Small intestine (tissue), 7 donors: ENCODE results near the gene SDCCAG8. TPM values are rescaled to one million over a fixed set of nuclear protein-coding genes. Genes with fewer than 3 reads are reported as not detected.

Experiments used
- DNase-seq, 2 donors: peaks; one replicate each; pipeline versions ENCODE4 v3.0.0 to v3.0.0-alpha.2; 2013
- FAIRE-seq: peaks from 2 replicates; lab custom pipeline; 2012; peaks lifted over from hg19 to GRCh38; lab: Jason Lieb, UNC
- H3K27ac ChIP-seq, 3 donors: one replicate each; pipeline ENCODE4 v1.5.1; 2013; ENCODE audit warnings: low read length in 2 of 3, mild to moderate bottlenecking in 2 of 3, control low read depth in 1 of 3, inconsistent platforms in 1 of 3, low read depth in 1 of 3, moderate library complexity in 1 of 3
- H3K27me3 ChIP-seq, 3 donors: one replicate each; pipeline ENCODE4 v1.6.1; 2013; ENCODE audit warnings: low read length in 3 of 3, inconsistent platforms in 1 of 3; ENCODE audit not compliant: control insufficient read depth in 3 of 3, insufficient read depth in 3 of 3
- H3K36me3 ChIP-seq, 3 donors: one replicate each; pipeline ENCODE4 v1.6.1; 2013; ENCODE audit warnings: low read length in 3 of 3, inconsistent platforms in 1 of 3, low read depth in 1 of 3, mild to moderate bottlenecking in 1 of 3, moderate library complexity in 1 of 3; ENCODE audit not compliant: control insufficient read depth in 3 of 3, insufficient read depth in 2 of 3
- H3K4me1 ChIP-seq, 3 donors: one replicate each; pipeline ENCODE4 v1.6.1; 2013; ENCODE audit warnings: low read length in 2 of 3, inconsistent platforms in 1 of 3, low read depth in 1 of 3, mild to moderate bottlenecking in 1 of 3, moderate library complexity in 1 of 3; ENCODE audit not compliant: control insufficient read depth in 3 of 3, insufficient read depth in 2 of 3
- H3K4me3 ChIP-seq, 3 donors: one replicate each; pipeline ENCODE4 v1.5.1; 2013; ENCODE audit warnings: low read length in 3 of 3, control low read depth in 1 of 3, inconsistent platforms in 1 of 3, low read depth in 1 of 3, mild to moderate bottlenecking in 1 of 3, moderate library complexity in 1 of 3
- H3K9me3 ChIP-seq, 2 donors: one replicate each; pipeline ENCODE4 v1.6.1; 2013; ENCODE audit warnings: low read depth in 1 of 2, low read length in 1 of 2; ENCODE audit not compliant: control insufficient read depth in 2 of 2, insufficient read depth in 1 of 2
- WGBS, 3 donors: extraction: QIAGEN DNeasy Blood & Tissue Kit; methylation state at CpG; one replicate each; pipeline ENCODE4 v1.1.7; 2013; 5-methylcytosine and 5-hydroxymethylcytosine counted together
- polyA plus RNA-seq, 4 donors: library from polyadenylated mRNA; stranded (reverse) in 3 of 4; unstranded in 1 of 4; fragments of 200-250 nt in 3 of 4; fragments of 120-200 nt in 1 of 4; gene quantifications; one replicate each; pipeline versions ENCODE4 v1.2.1 to v1.2.3, GENCODE V29; 2013
- donor health status: healthy with polysubstance abuse.
- donor health status: control.
- donor health status: control.
- donor health status: Bipolar disorder and iron deficiency.
- donor health status: healthy.

Gene SDCCAG8
- polyA plus RNA-seq, 4 donors, result 19.2 to 32.2 (median 23.6) TPM

DNA sequence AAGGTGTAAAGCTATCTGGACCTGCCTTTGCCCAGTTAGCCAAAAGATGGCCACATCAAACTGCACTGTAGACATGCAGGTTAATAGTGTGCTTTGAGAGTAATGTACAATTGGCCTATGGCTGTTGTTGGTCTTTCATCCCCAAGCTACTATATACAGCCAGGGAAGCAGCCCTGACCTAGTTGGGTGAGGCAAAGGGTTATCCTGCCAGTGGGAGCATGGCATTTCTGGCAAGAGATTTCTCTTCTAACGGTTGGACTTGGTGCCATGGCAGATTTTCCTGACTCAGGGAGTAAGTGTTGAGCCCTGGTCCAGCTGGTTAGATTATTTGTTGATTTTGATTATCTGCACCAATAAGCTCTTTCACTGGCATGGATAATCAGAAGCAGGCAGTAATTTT is 119.8 kb downstream of the SDCCAG8 start:
- no peaks in the 10 kb centered on the region for H3K4me1 ChIP-seq
- H3K27ac ChIP-seq, result no peak overlapping the region
- no peak overlapping the region for H3K4me3 ChIP-seq
- no peaks in the 10 kb centered on the region for H3K27me3 ChIP-seq
- H3K9me3 ChIP-seq, result no peaks in the 10 kb centered on the region
- DNase-seq, result no peak
- peaks cover 0 to 4% (median 0%) of the 10 kb centered on the region in 3 donors for H3K36me3 ChIP-seq
- FAIRE-seq, result no peak
- 52 to 86% (median 77%) methylated on average over 1 of the region's 1 CpG for WGBS, 3 donors

GRCh38 chr1:243378669-243379068 is 122.8 kb downstream of the SDCCAG8 start:
- FAIRE-seq (no peak), DNase-seq (no peak)
- Histone ChIP-seq H3K27me3 (no peaks in the 10 kb centered on the region), H3K36me3 (peaks cover 0 to 6% (median 3%) of the 10 kb centered on the region in 3 donors), H3K4me3 (no peak overlapping the region), H3K27ac (no peak overlapping the region), H3K9me3 (no peaks in the 10 kb centered on the region), H3K4me1 (no peaks in the 10 kb centered on the region)
- 81 to 96% (median 94%) methylated on average over 3 of the region's 3 CpGs for WGBS, 3 donors

- Histone ChIP-seq H3K4me1 (no peaks in the 10 kb centered on the region), H3K36me3 (peaks cover 0 to 6% (median 3%) of the 10 kb centered on the region in 3 donors), H3K4me3 (no peak overlapping the region), H3K27ac (no peak overlapping the region), H3K27me3 (no peaks in the 10 kb centered on the region), H3K9me3 (no peaks in the 10 kb centered on the region)
- no peak for FAIRE-seq
- DNase-seq, result no peak
- 92 to 97% (median 96%) methylated on average over 1 of the region's 1 CpG for WGBS, 3 donors
Observed at GRCh38 chr1:243379208-243379607, 123.4 kb downstream of the SDCCAG8 start.

- Histone ChIP-seq H3K27me3 (no peaks in the 10 kb centered on the region), H3K27ac (no peak overlapping the region), H3K4me1 (no peaks in the 10 kb centered on the region), H3K36me3 (peaks cover 0 to 6% (median 3%) of the 10 kb centered on the region in 3 donors), H3K4me3 (no peak overlapping the region), H3K9me3 (no peaks in the 10 kb centered on the region)
- DNase-seq (no peak), FAIRE-seq (no peak)
- 76 to 97% (median 93%) methylated on average over 2 of the region's 2 CpGs for WGBS, 3 donors
Observed at GRCh38 chr1:243379706-243380105, 123.9 kb downstream of the SDCCAG8 start.

GRCh38 chr1:243388276-243388675 is 132.4 kb downstream of the SDCCAG8 start:
- no peaks in the 10 kb centered on the region for H3K4me1 ChIP-seq
- no peak overlapping the region for H3K27ac ChIP-seq
- no peak overlapping the region for H3K4me3 ChIP-seq
- no peak for FAIRE-seq
- WGBS, 3 donors, result 96 to 100% (median 100%) methylated on average over 1 of the region's 1 CpG
- H3K36me3 ChIP-seq, result peaks cover 0 to 15% (median 0%) of the 10 kb centered on the region in 3 donors
- no peaks in the 10 kb centered on the region for H3K9me3 ChIP-seq
- H3K27me3 ChIP-seq, result no peaks in the 10 kb centered on the region
- DNase-seq, result no peak

DNA sequence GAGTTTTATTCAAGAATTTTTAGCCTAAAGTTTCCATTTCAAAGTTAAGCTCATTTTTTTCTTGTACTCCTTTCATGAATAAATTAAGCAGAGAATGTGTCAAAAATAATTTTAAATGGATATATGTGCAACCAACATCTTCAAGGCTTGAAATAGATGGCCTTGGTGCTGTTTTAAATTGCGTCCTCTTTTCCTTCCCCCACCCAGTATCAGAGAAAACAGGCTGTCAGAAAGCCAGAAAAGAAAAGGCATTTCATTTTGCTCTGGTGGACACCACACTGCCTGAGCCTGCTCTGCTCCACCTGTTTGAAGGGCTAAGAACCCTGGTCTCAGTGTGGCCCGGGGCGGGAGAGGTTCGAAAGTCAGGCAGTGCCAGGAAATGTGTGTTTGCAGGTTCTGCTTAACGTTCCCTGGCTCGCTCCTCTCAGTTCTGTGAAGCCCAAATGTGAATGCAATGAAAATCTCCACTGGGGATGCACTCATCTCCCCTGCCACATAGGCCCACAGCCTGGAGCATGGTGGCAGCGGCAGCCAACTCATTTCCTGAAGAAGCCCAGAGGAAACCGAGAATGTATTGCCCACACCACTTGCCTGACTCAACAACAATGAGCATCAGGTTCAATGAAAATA is 134.4 kb downstream of the SDCCAG8 start:
- no peak for FAIRE-seq
- WGBS, 3 donors, result 80 to 88% (median 84%) methylated on average over 8 of the region's 8 CpGs
- no peaks in the 10 kb centered on the region for H3K27me3 ChIP-seq

DNA sequence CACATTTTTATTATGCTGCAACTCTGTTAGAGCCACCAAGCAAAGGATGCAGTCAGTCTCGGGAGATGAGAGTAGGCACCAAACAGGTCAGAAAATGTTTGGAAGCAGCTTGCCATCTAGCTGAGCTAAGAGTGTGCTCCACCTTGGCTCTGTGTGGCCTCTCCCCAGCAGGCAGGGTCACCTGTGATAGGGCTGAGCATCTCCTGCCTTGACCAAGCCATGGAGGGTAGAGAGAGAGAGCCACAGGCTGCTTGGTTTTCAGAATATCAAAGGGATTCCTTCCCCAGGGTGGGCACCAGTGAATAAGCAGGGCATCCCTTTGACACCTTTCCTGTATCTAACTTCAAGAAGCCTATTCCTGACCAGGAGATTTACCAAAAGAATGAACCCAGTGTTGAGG is 135.5 kb downstream of the SDCCAG8 start:
- DNase-seq, result no peak
- WGBS, 3 donors, result 97 to 100% (median 100%) methylated on average over 1 of the region's 1 CpG
- H3K4me3 ChIP-seq, result no peak overlapping the region

More for the DNA sequence above, 134.4 kb downstream of the SDCCAG8 start:
- DNase-seq, result no peak
- no peak overlapping the region for H3K27ac ChIP-seq
- peaks cover 0 to 15% (median 0%) of the 10 kb centered on the region in 3 donors for H3K36me3 ChIP-seq
- H3K9me3 ChIP-seq, result no peaks in the 10 kb centered on the region
- H3K4me3 ChIP-seq, result no peak overlapping the region
- no peaks in the 10 kb centered on the region for H3K4me1 ChIP-seq

DNA sequence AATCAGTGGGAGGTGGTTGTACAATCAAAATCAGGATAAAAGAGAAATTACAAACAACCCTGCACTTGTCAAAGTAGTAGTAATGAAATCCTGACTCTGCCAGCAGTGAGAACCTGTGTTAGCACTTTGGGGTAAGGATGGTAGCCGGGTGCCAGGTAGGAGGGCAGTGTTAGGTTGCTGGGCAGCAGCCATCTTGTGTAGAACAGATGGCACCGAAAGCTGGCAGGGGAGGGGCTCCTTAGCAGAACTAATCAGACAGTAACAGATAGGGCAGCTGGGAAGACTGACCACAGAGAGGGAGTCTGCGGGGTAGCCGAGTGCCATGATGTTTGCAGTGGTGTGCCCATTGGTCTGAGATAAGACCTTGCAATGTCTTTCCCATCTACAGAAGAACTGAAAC is 137.3 kb downstream of the SDCCAG8 start:
- WGBS, 3 donors, result 95 to 99% (median 98%) methylated on average over 4 of the region's 4 CpGs
- Histone ChIP-seq H3K9me3 (no peaks in the 10 kb centered on the region), H3K36me3 (peaks cover 0 to 12% (median 0%) of the 10 kb centered on the region in 3 donors), H3K4me3 (no peak overlapping the region), H3K27ac (no peak overlapping the region), H3K27me3 (no peaks in the 10 kb centered on the region), H3K4me1 (no peaks in the 10 kb centered on the region)
- DNase-seq (peak in 1 of 2 donors; percentile 5), FAIRE-seq (no peak)

More for the DNA sequence above, 135.5 kb downstream of the SDCCAG8 start:
- no peaks in the 10 kb centered on the region for H3K9me3 ChIP-seq
- no peaks in the 10 kb centered on the region for H3K27me3 ChIP-seq
- FAIRE-seq, result no peak
- no peaks in the 10 kb centered on the region for H3K4me1 ChIP-seq
- no peak overlapping the region for H3K27ac ChIP-seq
- H3K36me3 ChIP-seq, result peaks cover 0 to 12% (median 0%) of the 10 kb centered on the region in 3 donors

GRCh38 chr1:243394066-243394465 is 138.2 kb downstream of the SDCCAG8 start:
- WGBS, 3 donors, result 93% methylated on average over 4 of the region's 4 CpGs
- no peak for DNase-seq
- H3K27me3 ChIP-seq, result no peaks in the 10 kb centered on the region
- no peaks in the 10 kb centered on the region for H3K4me1 ChIP-seq
- FAIRE-seq, result no peak
- H3K9me3 ChIP-seq, result no peaks in the 10 kb centered on the region
- peaks cover 0 to 12% (median 0%) of the 10 kb centered on the region in 3 donors for H3K36me3 ChIP-seq
- no peak overlapping the region for H3K4me3 ChIP-seq
- H3K27ac ChIP-seq, result no peak overlapping the region
